PC-9 (cell line): ENCODE results near the gene MBD4. TPM values are rescaled to one million over a fixed set of nuclear protein-coding genes. Genes with fewer than 3 reads are reported as not detected.
A peak's percentile ranks its signal among the peaks of the same experiment; 100 is the strongest.
"Not testable (repeated sequence)": the region's sequence is repeated elsewhere in the genome, so short reads cannot be mapped to it uniquely, and the experiment has no call there.

Source experiments
- BruUV-seq: library from RNA; stranded (reverse); fragments of 400-500 nt; replicated peaks from 2 replicates; lab custom pipeline; 2021; lab: Mats Ljungman, UMichigan
- CTCF ChIA-PET: fragments of 300-600 bp; sonication (Branson Sonifier 250); formaldehyde crosslinking; loops from one replicate; lab custom pipeline; 2022; ENCODE audit warnings: antibody characterized with exemption; lab: Charles Lee
- POLR2A ChIA-PET: fragments of 300-600 bp; sonication (Branson Sonifier 250); formaldehyde crosslinking; loops from one replicate; lab custom pipeline; 2022; ENCODE audit warnings: antibody characterized with exemption; ENCODE audit not compliant: unreplicated experiment; lab: Charles Lee
- DNase-seq, 2 experiments: peaks; one replicate each; pipeline versions ENCODE4 v3.0.0 to v3.0.0-alpha.2; 2015 to 2022; ENCODE audit warnings: mixed read lengths in 1 of 2
- H2AFZ ChIP-seq: fragments of 200-600 bp; sonication (generic); 2 replicates; pipeline ENCODE4 v1.8.1; 2017; ENCODE audit warnings: antibody characterized with exemption
- H3F3A ChIP-seq: fragments of 200-600 bp; sonication (generic); 2 replicates; pipeline ENCODE4 v1.8.1; 2017; ENCODE audit warnings: antibody characterized with exemption, mild to moderate bottlenecking, low read depth; ENCODE audit not compliant: insufficient read depth
- H3K27ac ChIP-seq: fragments of 200-600 bp; sonication (generic); 2 replicates; pipeline ENCODE4 v1.6.1; 2016; ENCODE audit warnings: mixed run types
- H3K27me3 ChIP-seq: fragments of 200-600 bp; sonication (generic); 2 replicates; pipeline ENCODE4 v1.6.1; 2016; ENCODE audit warnings: low read depth, mixed run types; ENCODE audit not compliant: insufficient read depth
- H3K36me3 ChIP-seq: fragments of 200-600 bp; sonication (generic); 2 replicates; pipeline ENCODE4 v1.6.1; 2016; ENCODE audit warnings: low read depth, mixed run types
- H3K4me1 ChIP-seq: fragments of 200-600 bp; sonication (generic); replicated peaks from 2 replicates; pipeline ENCODE4 v1.6.1; 2016; ENCODE audit warnings: mixed run types; ENCODE audit not compliant: insufficient read depth
- H3K4me2 ChIP-seq: fragments of 200-600 bp; sonication (generic); 2 replicates; pipeline ENCODE4 v1.6.1; 2017; ENCODE audit warnings: mixed run types
- H3K4me3 ChIP-seq: fragments of 200-600 bp; sonication (generic); 2 replicates; pipeline ENCODE4 v1.6.1; 2016; ENCODE audit warnings: mixed run types
- H3K79me2 ChIP-seq: fragments of 200-600 bp; sonication (generic); 2 replicates; pipeline ENCODE4 v1.6.1; 2017; ENCODE audit warnings: low read depth, mixed run types
- H3K9me2 ChIP-seq: fragments of 200-600 bp; sonication (generic); 2 replicates; pipeline ENCODE4 v1.8.1; 2017; ENCODE audit warnings: mild to moderate bottlenecking; ENCODE audit not compliant: insufficient read depth
- H3K9me3 ChIP-seq: fragments of 200-600 bp; sonication (generic); 2 replicates; pipeline ENCODE4 v1.8.1; 2016; ENCODE audit warnings: low read depth; ENCODE audit not compliant: insufficient read depth
- H4K20me1 ChIP-seq: fragments of 200-600 bp; sonication (generic); 2 replicates; pipeline ENCODE4 v1.8.1; 2017; ENCODE audit not compliant: insufficient read depth
- CTCF ChIP-seq: fragments of 200-600 bp; sonication (generic); conservative IDR thresholded peaks from 2 replicates; pipeline ENCODE4 v1.6.1; 2017; ENCODE audit warnings: mixed run types, antibody characterized with exemption, mild to moderate bottlenecking, moderate library complexity
- EZH2 ChIP-seq: fragments of 200-600 bp; sonication (generic); IDR thresholded peaks from 2 replicates; pipeline ENCODE4 v1.8.0; 2017; ENCODE audit warnings: antibody characterized with exemption, low read depth
- intact Hi-C: fragments of 100-400 bp; cut with micrococcal nuclease; formaldehyde crosslinking; loops from one replicate; pipeline ENCODE4 v1.10.0; 2022; ENCODE audit not compliant: unreplicated experiment
- total RNA-seq: library from RNA; stranded (reverse); gene quantifications from 2 replicates; pipeline ENCODE4 v1.2.3, GENCODE V29; 2021

The MBD4 gene
- total RNA-seq, 1 experiment from 2014 or later: 48.6 TPM

DNA sequence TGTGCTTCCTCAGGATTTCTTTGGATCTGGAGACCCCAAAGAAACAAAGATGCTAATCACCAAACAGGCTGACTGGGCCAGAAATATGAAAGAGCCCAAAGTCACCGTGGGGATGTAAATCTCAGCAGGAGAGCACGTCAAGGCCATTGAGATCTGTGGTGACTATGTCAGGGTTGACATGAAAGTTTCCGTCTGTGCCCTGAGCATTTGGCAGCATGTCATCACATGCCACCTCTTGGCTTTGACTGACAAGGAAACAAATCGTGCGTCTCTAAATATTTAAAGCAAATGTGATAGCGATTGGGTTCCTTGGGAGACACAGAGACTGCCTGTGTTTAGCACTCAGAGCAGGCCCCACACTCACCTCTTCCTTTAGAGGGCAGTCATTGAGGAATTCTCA, 46.5 kb downstream of the MBD4 start:
- BruUV-seq: no TSS peak
- DNase-seq: no peak
- Histone ChIP-seq H3F3A (peaks cover 21% of the 10 kb centered on the region), H3K27ac (no peak overlapping the region), H3K4me1 (peaks cover 46% of the 10 kb centered on the region), H3K9me2 (no peaks in the 10 kb centered on the region), H3K9me3 (no peaks in the 10 kb centered on the region), H2AFZ (no peak overlapping the region), H3K79me2 (peaks cover 31% of the 10 kb centered on the region), H3K27me3 (no peaks in the 10 kb centered on the region), H3K4me3 (no peak overlapping the region), H4K20me1 (no peaks in the 10 kb centered on the region), H3K36me3 (peaks cover 13% of the 10 kb centered on the region; the same call in 1 of the 2 replicates), H3K4me2 (no peak overlapping the region)
- POLR2A ChIA-PET: no interaction called here
- TF ChIP-seq CTCF: no peak
- TF ChIP-seq EZH2: no peak
- intact Hi-C loops: no loop called here
- CTCF ChIA-PET: no interaction called here

DNA sequence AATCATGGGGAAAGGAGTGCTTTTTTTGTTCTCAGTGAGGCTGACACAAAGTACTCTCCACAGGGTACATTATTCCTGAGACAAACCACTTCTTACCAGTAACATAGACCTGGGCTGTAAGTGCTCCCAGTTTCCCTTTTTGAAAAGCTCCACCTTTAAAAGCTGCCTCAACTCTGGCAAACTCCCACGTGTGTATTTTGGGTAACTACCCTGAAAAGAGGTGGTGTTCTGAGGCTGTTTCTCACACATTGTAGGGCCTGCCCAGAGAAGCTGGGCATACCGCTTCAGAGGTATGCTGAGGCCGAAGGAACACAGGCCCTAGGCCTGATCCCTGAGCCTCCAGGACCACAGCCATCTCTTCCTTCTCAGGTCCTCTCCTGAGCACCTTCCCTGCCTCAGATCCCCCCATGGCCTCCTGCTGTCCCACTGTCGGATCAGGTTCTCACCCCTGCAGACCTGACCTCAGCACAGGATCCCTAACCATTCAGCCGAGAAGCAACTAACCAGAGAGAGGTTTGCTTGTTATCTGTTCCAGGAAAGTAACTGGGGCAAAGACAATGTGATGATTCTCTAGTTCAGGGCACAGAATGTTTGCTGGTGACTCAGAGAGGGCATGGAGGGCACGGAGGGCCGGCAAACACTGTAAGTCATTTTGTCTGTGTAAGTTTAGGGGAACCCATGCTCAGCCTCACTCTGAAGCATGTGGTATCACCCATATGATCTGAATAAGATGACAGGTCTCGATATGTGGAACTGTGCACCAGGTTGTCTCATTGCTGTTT, 47.5 kb downstream of the MBD4 start:
- H4K20me1 ChIP-seq, POLR2A ChIA-PET: not testable (repeated sequence)

GRCh38 chr3:129391583-129391982, 48.2 kb downstream of the MBD4 start:
- CTCF ChIA-PET, intact Hi-C loops, H3K27me3 ChIP-seq, H3K9me2 ChIP-seq, DNase-seq, H3K9me3 ChIP-seq, H3K4me3 ChIP-seq, BruUV-seq, H4K20me1 ChIP-seq, H2AFZ ChIP-seq, POLR2A ChIA-PET, H3K27ac ChIP-seq, H3K4me2 ChIP-seq: not testable (repeated sequence)
- Histone ChIP-seq H3K4me1 (peaks cover 46% of the 10 kb centered on the region), H3K79me2 (peaks cover 22% of the 10 kb centered on the region), H3F3A (peaks cover 31% of the 10 kb centered on the region), H3K36me3 (peaks cover 22% of the 10 kb centered on the region)

More for the DNA sequence above, 47.5 kb downstream of the MBD4 start:
- intact Hi-C loops, H3K9me3 ChIP-seq, H3K4me3 ChIP-seq, BruUV-seq, H3K27me3 ChIP-seq, H3K9me2 ChIP-seq, CTCF ChIA-PET, H3K27ac ChIP-seq, H2AFZ ChIP-seq, DNase-seq: not testable (repeated sequence)
- peaks cover 16% of the 10 kb centered on the region for H3K36me3 ChIP-seq
- H3K79me2 ChIP-seq: peaks cover 29% of the 10 kb centered on the region
- peaks cover 46% of the 10 kb centered on the region for H3K4me1 ChIP-seq
- 0 out of 2 replicates have a peak overlapping the region, but pooled peaks have one; percentile 19 for H3K4me2 ChIP-seq
- H3F3A ChIP-seq: peaks cover 30% of the 10 kb centered on the region

GRCh38 chr3:129389572-129389937, 50.2 kb downstream of the MBD4 start:
- Histone ChIP-seq H3K27ac (peak overlapping the region; percentile 88), H3K4me2 (peak overlapping the region; percentile 54), H3K36me3 (peaks cover 22% of the 10 kb centered on the region), H4K20me1 (no peaks in the 10 kb centered on the region), H3F3A (peaks cover 31% of the 10 kb centered on the region), H3K4me3 (no peak overlapping the region; the same call in 1 of the 2 replicates), H3K27me3 (no peaks in the 10 kb centered on the region), H3K9me2 (no peaks in the 10 kb centered on the region), H2AFZ (no peak overlapping the region), H3K79me2 (0 out of 2 replicates have a peak, but pooled peaks cover 8% of the 10 kb centered on the region), H3K9me3 (no peaks in the 10 kb centered on the region), H3K4me1 (peaks cover 46% of the 10 kb centered on the region)
- intact Hi-C loops: no loop called here
- ChIA-PET CTCF (no interaction called here), POLR2A (no interaction called here)
- TF ChIP-seq CTCF (no peak), EZH2 (no peak)
- DNase-seq: no peak
- no TSS peak for BruUV-seq

GRCh38 chr3:129388791-129389571, 50.8 kb downstream of the MBD4 start:
- peak overlapping the region; percentile 88 for H3K27ac ChIP-seq
- H3K79me2 ChIP-seq, H3K27me3 ChIP-seq, H2AFZ ChIP-seq, H4K20me1 ChIP-seq, H3K9me2 ChIP-seq, BruUV-seq, intact Hi-C loops, H3K9me3 ChIP-seq, CTCF ChIA-PET, H3K4me3 ChIP-seq: not testable (repeated sequence)
- H3F3A ChIP-seq: peaks cover 31% of the 10 kb centered on the region
- peak; percentile 62 to 87 for DNase-seq
- peaks cover 22% of the 10 kb centered on the region for H3K36me3 ChIP-seq
- peak overlapping the region; percentile 54 for H3K4me2 ChIP-seq
- peaks cover 46% of the 10 kb centered on the region for H3K4me1 ChIP-seq
- POLR2A ChIA-PET: interaction anchor here (0.6 to 0.7 kb wide), 2 partner anchors 33 to 509 kb away, joined by 3 read pairs; no protein-coding TSS in a partner anchor
